PC-3 (cell line): ENCODE measurements around the gene ENTREP1. TPM values are rescaled to one million over a fixed set of nuclear protein-coding genes. Genes with fewer than 3 reads are reported as not detected.

Experiments used
- ATAC-seq: fragments of 200-7000 bp; cut with Tn5 transposase; 2 replicates; pipeline ENCODE4 v1.9.1; 2020; ENCODE audit warnings: mild to moderate bottlenecking, moderate library complexity
- BruUV-seq: library from RNA; stranded (reverse); fragments of 400-500 nt; replicated peaks from 2 replicates; lab custom pipeline; 2021; lab: Mats Ljungman, UMichigan
- CTCF ChIA-PET: fragments of 300-600 bp; sonication (Branson Sonifier 250); formaldehyde crosslinking; loops from one replicate; lab custom pipeline; 2022; ENCODE audit warnings: antibody characterized with exemption; lab: Charles Lee
- POLR2A ChIA-PET: fragments of 300-600 bp; sonication (Branson Sonifier 250); formaldehyde crosslinking; loops from one replicate; lab custom pipeline; 2022; ENCODE audit warnings: antibody characterized with exemption; ENCODE audit not compliant: unreplicated experiment; lab: Charles Lee
- DNase-seq: peaks from one replicate; pipeline ENCODE4 v3.0.0-alpha.2; 2015
- H2AFZ ChIP-seq: fragments of 300-600 bp; sonication (generic); 2 replicates; pipeline ENCODE4 v1.6.0; 2016; ENCODE audit warnings: antibody characterized with exemption, low read length
- H3F3A ChIP-seq: fragments of 300-600 bp; sonication (generic); one replicate; pipeline ENCODE4 v1.6.0; 2017; ENCODE audit warnings: antibody characterized with exemption, low read length, control low read depth, mild to moderate bottlenecking; ENCODE audit not compliant: unreplicated experiment
- H3K27ac ChIP-seq: fragments of 300-600 bp; sonication (generic); 2 replicates; pipeline ENCODE4 v1.5.1; 2016; ENCODE audit warnings: mild to moderate bottlenecking, low read length
- H3K27me3 ChIP-seq: fragments of 300-600 bp; sonication (generic); 2 replicates; pipeline ENCODE4 v1.6.1; 2016; ENCODE audit warnings: low read length, mixed read lengths
- H3K36me3 ChIP-seq: fragments of 300-600 bp; sonication (generic); 2 replicates; pipeline ENCODE4 v1.6.1; 2016; ENCODE audit warnings: low read depth, mixed run types, low read length, mixed read lengths
- H3K4me1 ChIP-seq: fragments of 300-600 bp; sonication (generic); 2 replicates; pipeline ENCODE4 v1.5.1; 2016; ENCODE audit warnings: low read length; ENCODE audit not compliant: insufficient read depth
- H3K4me2 ChIP-seq: fragments of 300-600 bp; sonication (generic); 2 replicates; pipeline ENCODE4 v1.6.0; 2016; ENCODE audit warnings: low read length
- H3K4me3 ChIP-seq: fragments of 300-600 bp; sonication (generic); 2 replicates; pipeline ENCODE4 v1.5.1; 2016; ENCODE audit warnings: mild to moderate bottlenecking, low read length, mixed read lengths
- H3K79me2 ChIP-seq: fragments of 300-600 bp; sonication (generic); 2 replicates; pipeline ENCODE4 v1.6.1; 2017; ENCODE audit warnings: low read length, mixed read lengths
- H3K9ac ChIP-seq: fragments of 300-600 bp; sonication (generic); 2 replicates; pipeline ENCODE4 v1.6.0; 2016; ENCODE audit warnings: mild to moderate bottlenecking, low read length
- H3K9me2 ChIP-seq: fragments of 300-600 bp; sonication (generic); replicated peaks from 2 replicates; pipeline ENCODE4 v1.6.1; 2016; ENCODE audit warnings: mixed run types, low read length, mixed read lengths
- H3K9me3 ChIP-seq: fragments of 300-600 bp; sonication (generic); 2 replicates; pipeline ENCODE4 v1.6.1; 2016; ENCODE audit warnings: low read length, mixed read lengths
- H4K20me1 ChIP-seq: fragments of 300-600 bp; sonication (generic); 2 replicates; pipeline ENCODE4 v1.6.1; 2016; ENCODE audit warnings: low read length, mixed read lengths
- CTCF ChIP-seq: fragments of 300-600 bp; sonication (generic); conservative IDR thresholded peaks from 2 replicates; pipeline ENCODE4 v1.5.1; 2017; ENCODE audit warnings: antibody characterized with exemption, low read depth, mild to moderate bottlenecking, low read length
- EZH2 ChIP-seq: fragments of 300-600 bp; sonication (generic); IDR thresholded peaks from one replicate; pipeline ENCODE4 v1.6.1; 2017; ENCODE audit warnings: antibody characterized with exemption, mild to moderate bottlenecking, low read length; ENCODE audit not compliant: unreplicated experiment
- EZH2phosphoT487 ChIP-seq: fragments of 300-600 bp; sonication (generic); IDR thresholded peaks from 2 replicates; pipeline ENCODE4 v1.6.1; 2018; ENCODE audit warnings: mild to moderate bottlenecking, antibody characterized with exemption, low read length, borderline replicate concordance
- intact Hi-C: fragments of 100-400 bp; cut with micrococcal nuclease; formaldehyde crosslinking; loops from 2 replicates; pipeline ENCODE4 v1.9.0; 2023
- total RNA-seq: library from RNA; depleted of rRNA; stranded (reverse); fragments of >200 nt; gene quantifications from 2 replicates; pipeline ENCODE4 v1.2.3, GENCODE V29; 2014

The ENTREP1 gene
- total RNA-seq, 1 experiment from 2014 or later: 0.36 TPM

GRCh38 chr9:69339620-69340019 lies 14.6 kb downstream of the ENTREP1 start:
- H3K4me2 ChIP-seq: no peak overlapping the region
- H4K20me1 ChIP-seq: no peaks in the 10 kb centered on the region
- CTCF ChIA-PET: no interaction called here
- POLR2A ChIA-PET: no interaction called here
- H3K9ac ChIP-seq: no peak overlapping the region
- ATAC-seq (no peak), DNase-seq (no peak)
- H3K27me3 ChIP-seq: no peaks in the 10 kb centered on the region
- H3K4me3 ChIP-seq: no peak overlapping the region
- H3F3A ChIP-seq: no peaks in the 10 kb centered on the region
- H3K36me3 ChIP-seq: no peaks in the 10 kb centered on the region
- no TSS peak for BruUV-seq
- H3K9me3 ChIP-seq: no peaks in the 10 kb centered on the region
- no peak for TF ChIP-seq EZH2phosphoT487
- TF ChIP-seq EZH2: no peak
- TF ChIP-seq CTCF: no peak
- no peaks in the 10 kb centered on the region for H3K4me1 ChIP-seq
- H3K27ac ChIP-seq: no peak overlapping the region
- no peaks in the 10 kb centered on the region for H3K9me2 ChIP-seq
- intact Hi-C loops: no loop called here
- H2AFZ ChIP-seq: no peak overlapping the region
- H3K79me2 ChIP-seq: no peaks in the 10 kb centered on the region

- BruUV-seq: no TSS peak
- Histone ChIP-seq H3F3A (no peaks in the 10 kb centered on the region), H3K9me3 (no peaks in the 10 kb centered on the region)
These were observed 15.6 kb downstream of the ENTREP1 start for GRCh38 chr9:69340631-69341030.

More at GRCh38 chr9:69340631-69341030, 15.6 kb downstream of the ENTREP1 start:
- H3K4me1 ChIP-seq: no peaks in the 10 kb centered on the region
- TF ChIP-seq CTCF (no peak), EZH2phosphoT487 (no peak), EZH2 (no peak)
- intact Hi-C loops: no loop called here
- DNase-seq (no peak), ATAC-seq (no peak)
- no peaks in the 10 kb centered on the region for H3K79me2 ChIP-seq
- no peak overlapping the region for H3K27ac ChIP-seq
- H3K9ac ChIP-seq: no peak overlapping the region
- H3K36me3 ChIP-seq: no peaks in the 10 kb centered on the region
- H3K4me3 ChIP-seq: no peak overlapping the region
- ChIA-PET CTCF (no interaction called here), POLR2A (no interaction called here)
- H3K27me3 ChIP-seq: no peaks in the 10 kb centered on the region
- no peaks in the 10 kb centered on the region for H3K9me2 ChIP-seq
- no peak overlapping the region for H3K4me2 ChIP-seq
- H2AFZ ChIP-seq: no peak overlapping the region
- no peaks in the 10 kb centered on the region for H4K20me1 ChIP-seq
